HCT116 (cell line): ENCODE data around the gene INPP5F. TPM values are rescaled to one million over a fixed set of nuclear protein-coding genes. Genes with fewer than 3 reads are reported as not detected.

Source experiments
- ATAC-seq: fragments of 200-7000 bp; cut with Tn5 transposase; 2 replicates; pipeline ENCODE4 v1.9.1; 2020; ENCODE audit warnings: mild to moderate bottlenecking, moderate library complexity
- BruUV-seq: library from RNA; stranded (reverse); fragments of 400-500 nt; replicated peaks from 2 replicates; lab custom pipeline; 2021; lab: Mats Ljungman, UMichigan
- CTCF ChIA-PET: fragments of 300-600 bp; sonication (Branson Sonifier 250); formaldehyde crosslinking; loops from one replicate; lab custom pipeline; 2021; ENCODE audit warnings: antibody characterized with exemption; lab: Charles Lee
- POLR2A ChIA-PET: fragments of 300-600, 350-600 bp; sonication (Branson Sonifier 250); formaldehyde crosslinking; loops from one replicate; lab custom pipeline; 2021; ENCODE audit warnings: antibody characterized with exemption; lab: Charles Lee
- RAD21 ChIA-PET, 2 experiments: fragments of 300-600 bp; sonication (Branson Sonifier 250); formaldehyde crosslinking; loops; one replicate each; lab custom pipeline; 2023; ENCODE audit warnings: low total read pairs in 2 of 2; ENCODE audit not compliant: uncharacterized antibody in 2 of 2, unreplicated experiment in 2 of 2, low non-redundant PET in 1 of 2; lab: Charles Lee
- DNase-seq: peaks from one replicate; pipeline ENCODE4 v3.0.0-alpha.2; 2010; ENCODE audit warnings: low read depth, low spot score
- H2AFZ ChIP-seq: fragments of 200-600 bp; shearing (Covaris generic), sonication (generic); 2 replicates; pipeline ENCODE4 v1.6.1; 2017; ENCODE audit warnings: low read depth, mixed run types, mixed read lengths, antibody characterized with exemption, low read length; ENCODE audit not compliant: poor library complexity, severe bottlenecking
- H3K27ac ChIP-seq: 2 replicates; pipeline ENCODE4 v1.5.1; 2012; ENCODE audit warnings: low read depth, low read length
- H3K27me3 ChIP-seq: fragments of 200-600 bp; sonication (generic); 2 replicates; pipeline ENCODE4 v1.6.1; 2016; ENCODE audit warnings: mixed run types, low read length, mixed read lengths; ENCODE audit not compliant: insufficient read depth
- H3K36me3 ChIP-seq, 2 experiments: fragments of 200-500 bp in 1 of 2; fragments of 200-600 bp in 1 of 2; sonication (Bioruptor generic) in 1 of 2; sonication (generic) in 1 of 2; 2 replicates each; pipeline versions ENCODE4 v1.5.1 to v1.6.1; 2014 to 2016; ENCODE audit warnings: low read length in 2 of 2, inconsistent platforms in 1 of 2, mixed read lengths in 1 of 2, mixed run types in 1 of 2; ENCODE audit not compliant: insufficient read depth in 2 of 2, control insufficient read depth in 1 of 2
- H3K4me1 ChIP-seq, 2 experiments: fragments of 200-600 bp in 1 of 2; sonication (generic) in 1 of 2; 2 replicates each; pipeline versions ENCODE4 v1.5.1 to v1.6.1; 2012 to 2017; ENCODE audit warnings: low read length in 2 of 2, inconsistent platforms in 1 of 2, mild to moderate bottlenecking in 1 of 2, mixed read lengths in 1 of 2, mixed run types in 1 of 2, moderate library complexity in 1 of 2; ENCODE audit not compliant: insufficient read depth in 2 of 2, control insufficient read depth in 1 of 2
- H3K4me2 ChIP-seq: fragments of 200-600 bp; sonication (generic); 2 replicates; pipeline ENCODE4 v1.6.1; 2017; ENCODE audit warnings: mixed run types, low read length, mixed read lengths
- H3K4me3 ChIP-seq, 2 experiments: fragments of 200-600 bp in 1 of 2; sonication (generic) in 1 of 2; replicated peaks in 1 of 2; 2 replicates each; pipeline ENCODE4 v1.5.1; 2011 to 2016; ENCODE audit warnings: low read length in 2 of 2, control low read depth in 1 of 2, low read depth in 1 of 2, mild to moderate bottlenecking in 1 of 2, mixed read lengths in 1 of 2, mixed run types in 1 of 2
- H3K79me2 ChIP-seq: fragments of 200-600 bp; sonication (generic); 2 replicates; pipeline ENCODE4 v1.6.1; 2017; ENCODE audit warnings: mild to moderate bottlenecking, mixed run types, low read length, moderate library complexity, mixed read lengths; ENCODE audit not compliant: insufficient read depth
- H3K9ac ChIP-seq: fragments of 200-600 bp; sonication (generic); 2 replicates; pipeline ENCODE4 v1.6.1; 2016; ENCODE audit warnings: low read length, mixed read lengths
- H3K9me2 ChIP-seq: fragments of 200-600 bp; sonication (generic), shearing (Covaris generic); 2 replicates; pipeline ENCODE4 v1.6.1; 2017; ENCODE audit warnings: mixed run types, mild to moderate bottlenecking, moderate library complexity; ENCODE audit not compliant: insufficient read depth
- H3K9me3 ChIP-seq, 2 experiments: fragments of 200-500 bp in 1 of 2; fragments of 200-600 bp in 1 of 2; sonication (Bioruptor generic) in 1 of 2; sonication (generic) in 1 of 2; 2 replicates each; pipeline ENCODE4 v1.6.1; 2014 to 2017; ENCODE audit warnings: low read length in 2 of 2, mixed read lengths in 2 of 2, inconsistent platforms in 1 of 2, low read depth in 1 of 2, mild to moderate bottlenecking in 1 of 2, mixed run types in 1 of 2, moderate library complexity in 1 of 2; ENCODE audit not compliant: control insufficient read depth in 1 of 2, insufficient read depth in 1 of 2
- H4K20me1 ChIP-seq: fragments of 200-600 bp; sonication (generic), shearing (Covaris generic); 2 replicates; pipeline ENCODE4 v1.6.1; 2017; ENCODE audit warnings: mixed run types, mild to moderate bottlenecking, moderate library complexity; ENCODE audit not compliant: insufficient read depth
- CEBPB ChIP-seq: IDR thresholded peaks from 2 replicates; pipeline ENCODE4 v1.6.1; 2012; ENCODE audit warnings: low read depth
- EGR1 ChIP-seq: IDR thresholded peaks from 2 replicates; pipeline ENCODE4 v1.6.1; 2012; ENCODE audit warnings: low read depth
- EZH2 ChIP-seq: fragments of 200-600 bp; sonication (generic); IDR thresholded peaks from 2 replicates; pipeline ENCODE4 v1.6.1; 2017; ENCODE audit warnings: antibody characterized with exemption, mixed run types
- EZH2phosphoT487 ChIP-seq: fragments of 200-600 bp; IDR thresholded peaks from 2 replicates; pipeline ENCODE4 v1.6.1; 2018; ENCODE audit warnings: antibody characterized with exemption, borderline replicate concordance
- FOSL1 ChIP-seq: IDR thresholded peaks from 2 replicates; pipeline ENCODE4 v1.6.1; 2012; ENCODE audit warnings: low read depth
- POLR2A ChIP-seq: IDR thresholded peaks from 2 replicates; pipeline ENCODE4 v1.7.0; 2011; ENCODE audit warnings: borderline replicate concordance; ENCODE audit not compliant: insufficient read depth, insufficient read length; ENCODE audit errors: extremely low read depth
- POLR2AphosphoS5 ChIP-seq: IDR thresholded peaks from 2 replicates; pipeline ENCODE4 v1.6.1; 2011; ENCODE audit warnings: mild to moderate bottlenecking, low read depth, low read length, moderate library complexity
- RAD21 ChIP-seq: IDR thresholded peaks from 2 replicates; pipeline ENCODE4 v1.6.1; 2012; ENCODE audit warnings: low read depth, mild to moderate bottlenecking
- SIN3A ChIP-seq: IDR thresholded peaks from 2 replicates; pipeline ENCODE4 v1.6.1; 2012; ENCODE audit warnings: low read depth
- SP1 ChIP-seq: IDR thresholded peaks from 2 replicates; pipeline ENCODE4 v1.6.1; 2012; ENCODE audit warnings: low read depth
- SRF ChIP-seq: IDR thresholded peaks from 2 replicates; pipeline ENCODE4 v1.6.1; 2012; ENCODE audit warnings: low read depth
- ZBTB33 ChIP-seq: IDR thresholded peaks from 2 replicates; pipeline ENCODE4 v1.6.1; 2011; ENCODE audit warnings: mild to moderate bottlenecking, low read length, moderate library complexity; ENCODE audit not compliant: insufficient replicate concordance; ENCODE audit errors: extremely low read depth
- ZFX ChIP-seq: fragments of 450-650 bp; IDR thresholded peaks from 2 replicates; pipeline ENCODE4 v1.6.1; 2017
- ZNF274 ChIP-seq: fragments of 200-500 bp; sonication (Bioruptor generic); IDR thresholded peaks from 2 replicates; pipeline ENCODE4 v1.6.1; 2014; ENCODE audit warnings: mild to moderate bottlenecking, low read depth, low read length, inconsistent platforms
- intact Hi-C: fragments of 100-400 bp; cut with micrococcal nuclease; formaldehyde crosslinking; loops from 2 replicates; pipeline ENCODE4 v1.10.0; 2022
- total RNA-seq: library from RNA; stranded (reverse); gene quantifications from one replicate; pipeline ENCODE4 v1.2.1, GENCODE V29; 2021; ENCODE audit not compliant: unreplicated experiment
- TF ChIP-seq, protein P1 (sequence below): IDR thresholded peaks from 2 replicates; pipeline ENCODE4 v1.6.1; 2012
- TF ChIP-seq, protein P2 (sequence below): IDR thresholded peaks from 2 replicates; pipeline ENCODE4 v1.6.1; 2012; ENCODE audit warnings: low read depth

INPP5F gene
- total RNA-seq, 1 experiment from 2014 or later: 21.6 TPM

DNA sequence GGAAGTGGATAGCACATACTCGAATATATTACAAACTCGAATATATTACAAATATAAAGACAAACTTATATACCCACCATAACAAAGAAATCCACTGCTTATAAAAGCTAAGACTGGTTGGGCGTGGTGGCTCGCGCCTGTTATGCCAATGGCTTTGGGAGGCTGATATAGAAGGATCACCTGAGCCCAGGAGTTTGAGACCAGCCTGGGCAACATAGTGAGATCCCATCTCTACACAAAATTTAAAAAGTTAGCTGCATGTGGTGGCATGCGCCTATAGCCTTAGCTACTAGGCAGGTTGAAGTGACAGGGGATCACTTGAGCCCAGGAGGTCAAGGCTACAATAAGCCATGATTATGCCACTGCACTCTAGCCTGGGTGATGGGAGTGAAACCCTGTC lies 126.4 kb downstream of the INPP5F start:
- RAD21 ChIA-PET: interaction anchor here in 1 of 2 experiments (1.4 kb wide), 1 partner anchor 102 kb away, joined by 4 read pairs; no protein-coding TSS in a partner anchor
- DNase-seq: no peak
- H3K36me3 ChIP-seq: peaks cover 61 to 66% of the 10 kb centered on the region in 2 experiments
- no peak overlapping the region for H3K9ac ChIP-seq
- CTCF ChIA-PET: no interaction called here
- peaks cover 32% of the 10 kb centered on the region; the same call in 1 of the 2 replicates for H4K20me1 ChIP-seq
- no TSS peak for BruUV-seq
- TF ChIP-seq CEBPB: no peak
- no peak overlapping the region for H2AFZ ChIP-seq
- no peaks in the 10 kb centered on the region for H3K27me3 ChIP-seq
- H3K9me2 ChIP-seq: no peaks in the 10 kb centered on the region
- H3K9me3 ChIP-seq: no peaks in the 10 kb centered on the region
- POLR2A ChIA-PET: no interaction called here
- peaks cover 86% of the 10 kb centered on the region for H3K79me2 ChIP-seq
- no peak overlapping the region for H3K4me3 ChIP-seq
- no peak overlapping the region for H3K27ac ChIP-seq
- no peak for ATAC-seq
- intact Hi-C loops: loop anchor here (10.0 kb wide), 1 partner anchor 657 kb away; no protein-coding TSS in a partner anchor
- H3K4me2 ChIP-seq: no peak overlapping the region
- 0 out of 4 replicates have a peak, but pooled peaks cover 0 to 6% of the 10 kb centered on the region in 2 experiments for H3K4me1 ChIP-seq

DNA sequence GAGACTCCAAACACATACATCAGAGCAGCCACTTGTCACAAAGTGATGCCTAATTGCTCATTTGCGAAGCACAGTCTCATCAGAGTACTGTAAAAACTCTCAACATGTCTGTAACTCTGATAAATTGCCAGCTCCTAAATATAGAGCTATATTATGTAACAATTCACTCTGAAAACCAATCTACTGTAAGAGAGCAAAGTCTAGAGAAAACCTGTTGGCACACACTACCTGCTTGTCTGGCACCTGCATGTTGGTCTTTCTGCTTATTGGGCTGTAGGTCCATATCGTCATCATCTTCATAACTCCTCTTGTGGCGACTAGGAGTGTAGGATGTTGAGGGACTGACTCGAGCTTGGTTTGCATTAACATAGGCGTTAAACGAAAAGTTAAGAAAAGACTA lies 127.0 kb downstream of the INPP5F start:
- CTCF ChIA-PET: no interaction called here
- H3K27ac ChIP-seq: no peak overlapping the region
- TF ChIP-seq ZFX (no peak), SIN3A (no peak), EZH2 (no peak), RAD21 (no peak), ZBTB33 (no peak), SRF (no peak), EZH2phosphoT487 (no peak), FOSL1 (no peak), POLR2A (no peak), SP1 (no peak), EGR1 (no peak), ZNF274 (no peak), POLR2AphosphoS5 (no peak)
- TF ChIP-seq, protein P1, sequence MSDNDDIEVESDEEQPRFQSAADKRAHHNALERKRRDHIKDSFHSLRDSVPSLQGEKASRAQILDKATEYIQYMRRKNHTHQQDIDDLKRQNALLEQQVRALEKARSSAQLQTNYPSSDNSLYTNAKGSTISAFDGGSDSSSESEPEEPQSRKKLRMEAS: no peak
- TF ChIP-seq, protein P2, sequence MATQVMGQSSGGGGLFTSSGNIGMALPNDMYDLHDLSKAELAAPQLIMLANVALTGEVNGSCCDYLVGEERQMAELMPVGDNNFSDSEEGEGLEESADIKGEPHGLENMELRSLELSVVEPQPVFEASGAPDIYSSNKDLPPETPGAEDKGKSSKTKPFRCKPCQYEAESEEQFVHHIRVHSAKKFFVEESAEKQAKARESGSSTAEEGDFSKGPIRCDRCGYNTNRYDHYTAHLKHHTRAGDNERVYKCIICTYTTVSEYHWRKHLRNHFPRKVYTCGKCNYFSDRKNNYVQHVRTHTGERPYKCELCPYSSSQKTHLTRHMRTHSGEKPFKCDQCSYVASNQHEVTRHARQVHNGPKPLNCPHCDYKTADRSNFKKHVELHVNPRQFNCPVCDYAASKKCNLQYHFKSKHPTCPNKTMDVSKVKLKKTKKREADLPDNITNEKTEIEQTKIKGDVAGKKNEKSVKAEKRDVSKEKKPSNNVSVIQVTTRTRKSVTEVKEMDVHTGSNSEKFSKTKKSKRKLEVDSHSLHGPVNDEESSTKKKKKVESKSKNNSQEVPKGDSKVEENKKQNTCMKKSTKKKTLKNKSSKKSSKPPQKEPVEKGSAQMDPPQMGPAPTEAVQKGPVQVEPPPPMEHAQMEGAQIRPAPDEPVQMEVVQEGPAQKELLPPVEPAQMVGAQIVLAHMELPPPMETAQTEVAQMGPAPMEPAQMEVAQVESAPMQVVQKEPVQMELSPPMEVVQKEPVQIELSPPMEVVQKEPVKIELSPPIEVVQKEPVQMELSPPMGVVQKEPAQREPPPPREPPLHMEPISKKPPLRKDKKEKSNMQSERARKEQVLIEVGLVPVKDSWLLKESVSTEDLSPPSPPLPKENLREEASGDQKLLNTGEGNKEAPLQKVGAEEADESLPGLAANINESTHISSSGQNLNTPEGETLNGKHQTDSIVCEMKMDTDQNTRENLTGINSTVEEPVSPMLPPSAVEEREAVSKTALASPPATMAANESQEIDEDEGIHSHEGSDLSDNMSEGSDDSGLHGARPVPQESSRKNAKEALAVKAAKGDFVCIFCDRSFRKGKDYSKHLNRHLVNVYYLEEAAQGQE: no peak

More for the DNA sequence above, 127.0 kb downstream of the INPP5F start:
- intact Hi-C loops: loop anchor here (10.0 kb wide), 1 partner anchor 658 kb away; no protein-coding TSS in a partner anchor
- Histone ChIP-seq H3K27me3 (no peaks in the 10 kb centered on the region), H3K4me1 (0 out of 4 replicates have a peak, but pooled peaks cover 0 to 6% of the 10 kb centered on the region in 2 experiments), H3K4me2 (no peak overlapping the region), H3K9ac (no peak overlapping the region), H4K20me1 (peaks cover 34% of the 10 kb centered on the region; the same call in 1 of the 2 replicates), H3K4me3 (no peak overlapping the region), H3K36me3 (peaks cover 60 to 66% of the 10 kb centered on the region in 2 experiments), H3K9me3 (no peaks in the 10 kb centered on the region), H3K79me2 (peaks cover 86% of the 10 kb centered on the region), H3K9me2 (no peaks in the 10 kb centered on the region), H2AFZ (no peak overlapping the region)
- ChIA-PET POLR2A (no interaction called here), RAD21 (interaction anchor here in 1 of 2 experiments (1.4 kb wide), 1 partner anchor 102 kb away, joined by 4 read pairs; no protein-coding TSS in a partner anchor)
- ATAC-seq (no peak), DNase-seq (no peak)
- no TSS peak for BruUV-seq
